HepG2 (cell line): ENCODE data around the gene CMIP. TPM values are rescaled to one million over a fixed set of nuclear protein-coding genes. Genes with fewer than 3 reads are reported as not detected.

ENCODE experiments used
- HHEX ChIP-seq: IDR thresholded peaks from 2 replicates; pipeline ENCODE4 v1.6.1; 2016; ENCODE audit warnings: control low read depth
- SNAPC4 ChIP-seq: sonication (generic); formaldehyde crosslinking; IDR thresholded peaks from 2 replicates; pipeline ENCODE4 v1.4.0; 2020; ENCODE audit warnings: mild to moderate bottlenecking, missing genetic modification reagents
- TAF1 ChIP-seq: sonication (generic); formaldehyde crosslinking; IDR thresholded peaks from 2 replicates; pipeline ENCODE4 v1.4.0; 2020; ENCODE audit warnings: missing genetic modification reagents
- ZBTB4 ChIP-seq: sonication (generic); formaldehyde crosslinking; IDR thresholded peaks from 2 replicates; pipeline ENCODE4 v1.4.0; 2020; ENCODE audit warnings: missing genetic modification reagents, mild to moderate bottlenecking, borderline replicate concordance
- ZMYM3 ChIP-seq: sonication (generic); formaldehyde crosslinking; IDR thresholded peaks from 2 replicates; pipeline ENCODE4 v1.5.1; 2020; ENCODE audit warnings: mild to moderate bottlenecking, missing genetic modification reagents
- ZNF232 ChIP-seq: sonication (generic); formaldehyde crosslinking; IDR thresholded peaks from 2 replicates; pipeline ENCODE4 v1.4.0; 2020; ENCODE audit warnings: missing genetic modification reagents, borderline replicate concordance
- ZNF776 ChIP-seq: sonication (generic); formaldehyde crosslinking; IDR thresholded peaks from 2 replicates; pipeline ENCODE4 v1.4.0; 2020; ENCODE audit warnings: mild to moderate bottlenecking, missing genetic modification reagents
- ZNF777 ChIP-seq: sonication (generic); formaldehyde crosslinking; IDR thresholded peaks from 2 replicates; pipeline ENCODE4 v1.4.0; 2020; ENCODE audit warnings: missing genetic modification reagents
- ZNF839 ChIP-seq: sonication (generic); formaldehyde crosslinking; IDR thresholded peaks from 2 replicates; pipeline ENCODE4 v1.4.0; 2020; ENCODE audit warnings: missing genetic modification reagents, mild to moderate bottlenecking, borderline replicate concordance
- ZNF878 ChIP-seq: sonication (generic); formaldehyde crosslinking; IDR thresholded peaks from 2 replicates; pipeline ENCODE4 v1.8.1; 2023; ENCODE audit warnings: mild to moderate bottlenecking, missing genetic modification reagents, moderate library complexity
- polyA plus RNA-seq, 8 experiments: library from polyadenylated mRNA; depleted of rRNA in 3 of 8; stranded (reverse) in 7 of 8; unstranded in 1 of 8; fragments of >200 nt; fragmentation: Illumina TruSeq in 4 of 8; extraction: Trizol in 4 of 8; gene quantifications; 2 replicates each; pipeline versions ENCODE4 v1.2.1 to v1.2.3, GENCODE V29; 2011 to 2016; ENCODE audit warnings: low read depth in 4 of 8, missing spikeins in 1 of 8, mixed read lengths in 1 of 8; ENCODE audit not compliant: insufficient read depth in 1 of 8
- total RNA-seq, 5 experiments: library from RNA; depleted of rRNA; stranded (reverse); fragments of >200 nt; fragmentation: Illumina TruSeq; extraction: Trizol; gene quantifications; 2 replicates each; pipeline ENCODE4 v1.2.3, GENCODE V29; 2016; ENCODE audit warnings: low read depth in 1 of 5
- TF ChIP-seq, protein P1 (sequence below): sonication (generic); formaldehyde crosslinking; IDR thresholded peaks from 2 replicates; pipeline ENCODE4 v1.5.0; 2020; ENCODE audit warnings: mild to moderate bottlenecking, missing genetic modification reagents, borderline replicate concordance
- TF ChIP-seq, protein P2 (sequence below): sonication (generic); formaldehyde crosslinking; IDR thresholded peaks from 2 replicates; pipeline ENCODE4 v1.5.0; 2020; ENCODE audit warnings: mild to moderate bottlenecking, low read depth, missing genetic modification reagents, borderline replicate concordance

The CMIP gene
- total and polyA plus RNA-seq, 2 of the 13 experiments (the other 11 are each of a cell fraction or from before 2014, with no cell fraction given), result 10.9 to 18.1 TPM

GRCh38 chr16:81465375-81465943 is 20.9 kb downstream of the CMIP start (continued):
- TF ChIP-seq, protein P1, sequence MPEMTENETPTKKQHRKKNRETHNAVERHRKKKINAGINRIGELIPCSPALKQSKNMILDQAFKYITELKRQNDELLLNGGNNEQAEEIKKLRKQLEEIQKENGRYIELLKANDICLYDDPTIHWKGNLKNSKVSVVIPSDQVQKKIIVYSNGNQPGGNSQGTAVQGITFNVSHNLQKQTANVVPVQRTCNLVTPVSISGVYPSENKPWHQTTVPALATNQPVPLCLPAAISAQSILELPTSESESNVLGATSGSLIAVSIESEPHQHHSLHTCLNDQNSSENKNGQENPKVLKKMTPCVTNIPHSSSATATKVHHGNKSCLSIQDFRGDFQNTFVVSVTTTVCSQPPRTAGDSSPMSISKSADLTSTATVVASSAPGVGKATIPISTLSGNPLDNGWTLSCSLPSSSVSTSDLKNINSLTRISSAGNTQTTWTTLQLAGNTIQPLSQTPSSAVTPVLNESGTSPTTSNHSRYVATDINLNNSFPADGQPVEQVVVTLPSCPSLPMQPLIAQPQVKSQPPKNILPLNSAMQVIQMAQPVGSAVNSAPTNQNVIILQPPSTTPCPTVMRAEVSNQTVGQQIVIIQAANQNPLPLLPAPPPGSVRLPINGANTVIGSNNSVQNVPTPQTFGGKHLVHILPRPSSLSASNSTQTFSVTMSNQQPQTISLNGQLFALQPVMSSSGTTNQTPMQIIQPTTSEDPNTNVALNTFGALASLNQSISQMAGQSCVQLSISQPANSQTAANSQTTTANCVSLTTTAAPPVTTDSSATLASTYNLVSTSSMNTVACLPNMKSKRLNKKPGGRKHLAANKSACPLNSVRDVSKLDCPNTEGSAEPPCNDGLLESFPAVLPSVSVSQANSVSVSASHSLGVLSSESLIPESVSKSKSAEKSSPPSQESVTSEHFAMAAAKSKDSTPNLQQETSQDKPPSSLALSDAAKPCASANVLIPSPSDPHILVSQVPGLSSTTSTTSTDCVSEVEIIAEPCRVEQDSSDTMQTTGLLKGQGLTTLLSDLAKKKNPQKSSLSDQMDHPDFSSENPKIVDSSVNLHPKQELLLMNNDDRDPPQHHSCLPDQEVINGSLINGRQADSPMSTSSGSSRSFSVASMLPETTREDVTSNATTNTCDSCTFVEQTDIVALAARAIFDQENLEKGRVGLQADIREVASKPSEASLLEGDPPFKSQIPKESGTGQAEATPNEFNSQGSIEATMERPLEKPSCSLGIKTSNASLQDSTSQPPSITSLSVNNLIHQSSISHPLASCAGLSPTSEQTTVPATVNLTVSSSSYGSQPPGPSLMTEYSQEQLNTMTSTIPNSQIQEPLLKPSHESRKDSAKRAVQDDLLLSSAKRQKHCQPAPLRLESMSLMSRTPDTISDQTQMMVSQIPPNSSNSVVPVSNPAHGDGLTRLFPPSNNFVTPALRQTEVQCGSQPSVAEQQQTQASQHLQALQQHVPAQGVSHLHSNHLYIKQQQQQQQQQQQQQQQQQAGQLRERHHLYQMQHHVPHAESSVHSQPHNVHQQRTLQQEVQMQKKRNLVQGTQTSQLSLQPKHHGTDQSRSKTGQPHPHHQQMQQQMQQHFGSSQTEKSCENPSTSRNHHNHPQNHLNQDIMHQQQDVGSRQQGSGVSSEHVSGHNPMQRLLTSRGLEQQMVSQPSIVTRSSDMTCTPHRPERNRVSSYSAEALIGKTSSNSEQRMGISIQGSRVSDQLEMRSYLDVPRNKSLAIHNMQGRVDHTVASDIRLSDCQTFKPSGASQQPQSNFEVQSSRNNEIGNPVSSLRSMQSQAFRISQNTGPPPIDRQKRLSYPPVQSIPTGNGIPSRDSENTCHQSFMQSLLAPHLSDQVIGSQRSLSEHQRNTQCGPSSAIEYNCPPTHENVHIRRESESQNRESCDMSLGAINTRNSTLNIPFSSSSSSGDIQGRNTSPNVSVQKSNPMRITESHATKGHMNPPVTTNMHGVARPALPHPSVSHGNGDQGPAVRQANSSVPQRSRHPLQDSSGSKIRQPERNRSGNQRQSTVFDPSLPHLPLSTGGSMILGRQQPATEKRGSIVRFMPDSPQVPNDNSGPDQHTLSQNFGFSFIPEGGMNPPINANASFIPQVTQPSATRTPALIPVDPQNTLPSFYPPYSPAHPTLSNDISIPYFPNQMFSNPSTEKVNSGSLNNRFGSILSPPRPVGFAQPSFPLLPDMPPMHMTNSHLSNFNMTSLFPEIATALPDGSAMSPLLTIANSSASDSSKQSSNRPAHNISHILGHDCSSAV (CRISPR knock-in tag), result no peak
- TF ChIP-seq SNAPC4 (CRISPR knock-in tag) (no peak), ZNF839 (CRISPR knock-in tag) (no peak), TAF1 (CRISPR knock-in tag) (no peak), ZNF776 (CRISPR knock-in tag) (no peak), ZNF878 (CRISPR knock-in tag) (no peak), ZNF777 (no peak), ZNF232 (CRISPR knock-in tag) (no peak), HHEX (CRISPR knock-in tag) (no peak), ZMYM3 (CRISPR knock-in tag) (no peak), ZBTB4 (CRISPR knock-in tag) (peak; percentile 71; the same call in 1 of the 2 replicates)
- TF ChIP-seq, protein P2, sequence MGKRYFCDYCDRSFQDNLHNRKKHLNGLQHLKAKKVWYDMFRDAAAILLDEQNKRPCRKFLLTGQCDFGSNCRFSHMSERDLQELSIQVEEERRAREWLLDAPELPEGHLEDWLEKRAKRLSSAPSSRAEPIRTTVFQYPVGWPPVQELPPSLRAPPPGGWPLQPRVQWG, result no peak
